SIG-M5 treated with dmso at 0.1 percent for 504 hours (cell line): ENCODE measurements around the gene DTNBP1.

Experiments
- DNase-seq: peaks from one replicate; lab custom pipeline; 2025; ENCODE audit not compliant: unreplicated experiment; lab: John Stamatoyannopoulos, UW

DTNBP1 gene

DNA sequence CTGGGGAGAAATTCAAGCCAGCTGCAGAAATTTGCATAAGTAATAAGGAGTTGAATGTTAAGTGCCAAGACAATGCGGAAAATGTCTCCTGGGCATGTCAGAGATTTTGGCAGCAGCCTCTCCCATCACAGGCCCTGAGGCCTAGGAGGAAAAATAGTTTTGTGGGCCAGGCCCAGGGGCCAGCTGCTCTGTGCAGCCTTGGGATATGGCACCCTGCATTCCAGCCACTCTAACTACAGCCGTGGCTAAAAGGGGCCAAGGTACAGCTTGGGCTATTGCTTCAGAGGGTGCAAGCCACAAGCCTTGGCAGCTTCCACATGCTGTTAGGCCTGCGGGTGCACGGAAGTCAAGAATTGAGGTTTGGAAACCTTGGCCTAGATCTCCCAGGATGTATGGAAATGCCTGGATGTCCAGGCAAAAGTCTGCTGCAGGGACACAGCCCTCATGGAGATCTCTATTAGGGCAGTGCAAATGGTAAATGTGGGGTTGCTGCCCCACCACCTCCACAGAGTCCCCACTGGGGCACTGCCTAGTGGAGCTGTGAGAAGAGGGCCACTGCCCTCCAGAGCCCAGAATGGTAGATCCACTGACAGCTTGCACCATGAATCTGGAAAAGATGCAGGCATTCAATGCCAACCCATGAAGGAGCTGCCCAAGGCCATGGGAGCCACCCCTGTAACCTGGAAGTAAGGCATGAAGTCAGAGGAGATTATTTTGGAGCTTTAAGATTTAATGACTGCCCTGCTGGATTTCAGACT, 126.5 kb downstream of the DTNBP1 start:
- DNase-seq = no peak

DNA sequence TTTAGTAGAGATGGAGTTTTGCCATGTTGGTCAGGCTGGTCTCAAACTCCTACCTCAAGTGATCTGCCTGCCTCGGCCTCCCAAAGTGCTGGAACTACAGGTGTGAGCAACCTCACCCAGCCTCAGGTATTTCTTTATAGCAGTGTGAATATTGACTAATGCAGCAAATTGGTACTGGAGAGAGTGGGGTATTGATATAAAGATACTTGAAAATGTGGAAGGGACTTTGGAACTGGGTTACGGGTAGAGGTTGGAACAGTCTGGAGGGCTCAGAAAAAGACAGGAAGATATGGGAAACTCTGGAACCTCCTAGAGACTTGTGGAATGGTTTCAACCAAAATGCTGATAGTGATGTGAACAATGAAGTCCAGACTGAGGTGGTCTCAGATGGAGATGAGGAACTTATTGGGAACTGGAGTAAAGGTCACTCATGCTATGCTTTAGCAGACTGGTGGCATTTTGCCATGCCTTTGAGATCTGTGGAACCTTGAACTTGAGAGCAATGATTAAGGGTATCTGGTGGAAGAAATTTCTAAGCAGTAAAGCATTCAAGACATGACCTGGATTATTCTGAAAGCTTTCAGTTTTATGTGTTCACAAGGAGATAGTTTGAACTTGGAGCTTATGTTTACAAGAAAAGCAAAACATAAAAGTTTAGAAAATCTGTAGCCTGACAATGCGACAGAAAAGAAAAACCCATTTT, 127.2 kb downstream of the DTNBP1 start:
- DNase-seq = no peak

DNA sequence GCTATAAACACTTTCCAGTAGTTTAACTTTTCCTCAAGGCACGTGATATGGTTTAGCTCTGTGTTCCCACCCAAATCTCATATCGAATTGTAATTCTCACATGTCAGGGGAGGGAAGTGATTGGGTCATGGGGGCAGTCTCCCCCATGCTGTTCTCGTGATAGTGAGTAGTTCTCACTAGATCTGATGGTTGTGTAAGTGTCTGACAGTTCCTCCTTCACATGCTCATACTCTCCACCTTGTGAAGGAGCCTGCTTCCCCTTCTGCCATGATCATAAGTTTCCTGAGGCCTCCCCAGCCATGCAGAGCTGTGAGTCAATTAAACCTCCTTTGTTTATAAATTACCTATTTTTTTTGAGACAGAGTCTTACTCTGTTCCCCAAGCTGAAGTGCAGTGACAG, 127.9 kb downstream of the DTNBP1 start:
- peak; percentile 79 for DNase-seq

DNA sequence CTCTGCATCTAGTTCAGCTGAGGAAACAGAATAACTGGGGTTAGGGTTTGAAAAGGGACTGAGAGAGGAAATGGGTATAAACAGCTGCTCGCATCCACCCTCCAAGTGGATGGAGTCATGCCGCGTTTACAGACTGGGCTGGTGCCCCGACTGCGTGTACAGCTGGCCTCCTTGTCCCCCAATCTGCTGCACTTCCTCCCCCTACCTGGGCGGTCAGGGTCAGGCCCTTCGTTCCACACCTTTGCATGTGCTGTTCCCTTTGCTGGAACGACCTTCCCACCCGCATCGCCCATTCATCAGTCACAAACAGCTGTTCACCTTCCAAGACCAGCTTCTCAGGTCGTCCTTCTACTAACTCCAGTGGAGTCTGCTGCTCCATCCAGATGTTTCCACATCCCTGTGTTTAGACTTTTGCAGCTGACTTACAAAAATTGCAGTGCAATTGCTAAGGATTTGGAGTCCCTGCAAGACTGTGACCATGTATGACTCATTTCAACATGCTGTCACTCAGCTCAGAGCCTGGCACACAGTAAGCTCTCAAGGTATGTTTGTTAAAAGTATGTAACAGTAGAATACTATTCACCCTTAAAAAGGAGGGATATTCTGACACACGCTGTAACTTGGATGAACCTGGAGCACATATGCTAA, 129.3 kb downstream of the DTNBP1 start:
- DNase-seq = no peak

DNA sequence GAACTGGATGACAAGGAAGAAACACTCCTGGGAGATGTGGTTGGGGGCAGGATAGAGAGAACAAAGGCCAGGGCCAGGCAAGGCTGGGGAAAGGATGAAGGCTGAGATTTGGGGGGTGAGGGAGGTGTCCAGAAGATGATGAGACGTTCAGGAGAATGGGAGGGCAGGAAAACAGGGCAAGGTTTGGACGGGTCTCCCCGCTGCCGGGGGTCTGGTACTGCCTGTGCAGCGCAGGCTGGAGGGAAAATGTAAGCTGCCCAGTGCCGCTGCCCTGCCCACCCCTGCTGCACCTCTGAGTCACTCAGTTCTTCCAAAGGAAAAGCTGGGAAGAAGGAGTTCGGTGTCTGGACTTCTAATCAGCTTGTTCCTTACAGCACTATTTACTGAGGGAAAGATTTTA, 130.9 kb downstream of the DTNBP1 start:
- no peak for DNase-seq

DNA sequence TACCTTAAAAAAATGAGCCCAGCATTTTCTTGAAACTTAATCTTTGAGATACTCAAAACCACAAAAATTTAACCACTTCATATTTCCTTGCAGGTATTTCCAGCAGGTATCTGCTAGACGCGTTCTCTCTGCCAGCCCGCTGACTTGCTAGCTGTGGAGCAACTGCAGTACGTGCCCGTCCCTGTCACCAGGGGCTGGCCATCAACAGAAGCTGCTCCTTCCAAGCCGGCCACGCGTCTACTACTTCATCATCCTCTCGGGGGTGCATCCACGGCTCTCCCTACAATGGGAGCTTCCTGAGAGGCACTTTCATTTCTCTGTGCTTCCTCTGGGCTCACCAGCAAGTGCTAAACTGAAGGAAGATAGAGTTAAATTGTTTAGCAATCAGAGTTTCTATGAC, 132.4 kb downstream of the DTNBP1 start:
- no peak for DNase-seq

DNA sequence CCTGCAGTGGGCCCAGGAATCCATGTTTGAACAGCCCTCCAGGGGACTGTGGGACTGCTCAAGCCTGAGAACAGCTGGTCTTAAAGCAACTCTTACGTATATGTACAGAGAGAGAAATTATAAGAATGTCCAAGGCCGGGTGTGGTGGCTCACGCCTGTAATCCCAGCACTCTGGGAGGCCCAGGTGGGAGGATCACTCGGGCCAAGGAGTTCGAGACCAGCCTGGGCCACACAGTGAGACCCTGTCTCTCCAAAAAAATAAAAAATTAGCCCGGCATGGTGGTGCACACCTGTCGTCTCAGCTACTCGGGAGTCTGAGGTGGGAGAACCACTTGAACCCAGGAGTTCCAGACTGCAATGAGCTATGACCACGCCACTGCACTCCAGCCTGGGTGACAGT, 134.0 kb downstream of the DTNBP1 start:
- no peak for DNase-seq

DNA sequence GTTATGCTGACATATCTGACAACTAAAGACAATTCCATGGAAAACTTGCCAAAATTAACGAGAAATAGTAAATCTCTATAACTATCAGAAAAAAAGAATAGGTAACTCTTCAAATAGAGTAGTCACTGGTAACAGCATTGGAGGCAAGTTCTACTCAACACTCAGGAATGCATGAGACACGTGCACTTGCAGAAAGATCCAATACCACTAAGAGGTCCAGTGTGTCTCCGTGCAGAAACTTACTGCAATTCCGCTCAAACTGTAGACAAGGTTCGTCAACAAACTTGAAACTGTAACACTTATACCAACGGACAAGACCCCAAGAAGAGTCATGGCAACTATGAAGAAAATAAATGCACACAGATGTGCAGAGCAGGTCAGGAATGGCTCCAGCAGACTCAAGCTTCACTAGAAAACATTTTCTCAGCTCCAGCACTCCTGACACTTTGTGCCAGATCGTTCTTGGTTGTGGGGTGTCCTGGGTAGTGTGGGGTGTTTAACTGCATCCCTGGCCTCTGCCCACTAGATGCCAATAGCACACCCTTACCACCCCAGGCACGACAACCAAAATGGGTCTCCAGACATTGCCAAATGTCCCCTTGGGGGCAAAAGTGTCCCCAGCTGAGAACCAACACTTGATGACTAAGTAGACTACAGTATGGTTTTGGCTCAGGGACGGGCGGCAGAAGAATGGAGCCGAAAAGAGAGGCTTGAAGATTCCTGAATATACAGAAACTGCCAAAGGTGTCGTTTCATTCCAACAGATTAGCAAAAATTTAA, 134.8 kb downstream of the DTNBP1 start:
- DNase-seq = no peak

DNA sequence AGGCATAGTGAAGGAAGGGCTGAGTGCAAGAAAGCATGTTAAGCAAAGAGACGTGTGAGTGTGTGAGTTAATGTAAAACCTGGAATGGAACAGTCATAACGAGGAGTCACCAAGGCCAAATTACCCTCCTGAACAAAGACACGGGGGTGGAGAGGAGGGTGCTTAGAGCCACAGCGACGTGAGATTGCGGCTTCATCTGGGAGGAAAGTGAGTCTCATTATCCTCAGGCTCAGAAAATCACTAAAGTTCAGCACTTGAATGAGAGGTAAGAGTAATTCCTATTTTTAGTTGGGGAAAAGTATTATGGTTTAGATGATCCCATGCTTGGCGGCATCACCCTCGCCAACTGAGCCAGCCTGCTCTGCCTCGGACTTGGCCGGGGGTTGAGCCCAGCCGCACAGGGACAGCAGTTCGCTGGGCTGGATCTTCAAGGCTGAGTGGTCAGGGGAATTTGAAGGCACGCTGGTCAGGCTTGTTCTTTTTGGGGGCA, 136.6 kb downstream of the DTNBP1 start:
- no peak for DNase-seq

DNA sequence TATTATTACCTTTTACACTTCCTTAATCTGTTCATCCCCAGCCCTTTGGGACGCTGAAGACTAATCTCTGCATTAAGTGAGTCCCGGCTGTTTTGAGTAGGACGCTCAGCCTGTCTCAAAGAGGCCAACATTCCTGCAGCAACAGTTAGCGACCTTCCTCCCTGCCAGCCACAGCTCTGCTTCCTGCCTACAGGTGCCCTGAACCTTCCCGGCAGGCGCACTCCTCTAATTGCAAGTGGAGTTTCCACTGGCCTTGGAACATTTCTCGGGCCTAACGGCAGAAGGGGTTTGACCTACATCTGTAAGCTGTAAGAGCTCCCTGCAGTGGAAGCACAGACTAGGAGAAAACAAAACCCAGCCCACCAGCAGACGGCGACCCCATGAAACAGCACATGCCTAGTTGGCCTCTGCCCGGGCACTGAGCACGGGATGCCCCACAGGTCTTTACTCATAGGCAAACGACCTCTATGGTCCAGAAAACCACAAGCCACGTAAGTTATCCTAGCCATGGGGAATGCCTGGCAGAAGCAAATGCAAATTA, 137.9 kb downstream of the DTNBP1 start:
- DNase-seq = no peak

DNA sequence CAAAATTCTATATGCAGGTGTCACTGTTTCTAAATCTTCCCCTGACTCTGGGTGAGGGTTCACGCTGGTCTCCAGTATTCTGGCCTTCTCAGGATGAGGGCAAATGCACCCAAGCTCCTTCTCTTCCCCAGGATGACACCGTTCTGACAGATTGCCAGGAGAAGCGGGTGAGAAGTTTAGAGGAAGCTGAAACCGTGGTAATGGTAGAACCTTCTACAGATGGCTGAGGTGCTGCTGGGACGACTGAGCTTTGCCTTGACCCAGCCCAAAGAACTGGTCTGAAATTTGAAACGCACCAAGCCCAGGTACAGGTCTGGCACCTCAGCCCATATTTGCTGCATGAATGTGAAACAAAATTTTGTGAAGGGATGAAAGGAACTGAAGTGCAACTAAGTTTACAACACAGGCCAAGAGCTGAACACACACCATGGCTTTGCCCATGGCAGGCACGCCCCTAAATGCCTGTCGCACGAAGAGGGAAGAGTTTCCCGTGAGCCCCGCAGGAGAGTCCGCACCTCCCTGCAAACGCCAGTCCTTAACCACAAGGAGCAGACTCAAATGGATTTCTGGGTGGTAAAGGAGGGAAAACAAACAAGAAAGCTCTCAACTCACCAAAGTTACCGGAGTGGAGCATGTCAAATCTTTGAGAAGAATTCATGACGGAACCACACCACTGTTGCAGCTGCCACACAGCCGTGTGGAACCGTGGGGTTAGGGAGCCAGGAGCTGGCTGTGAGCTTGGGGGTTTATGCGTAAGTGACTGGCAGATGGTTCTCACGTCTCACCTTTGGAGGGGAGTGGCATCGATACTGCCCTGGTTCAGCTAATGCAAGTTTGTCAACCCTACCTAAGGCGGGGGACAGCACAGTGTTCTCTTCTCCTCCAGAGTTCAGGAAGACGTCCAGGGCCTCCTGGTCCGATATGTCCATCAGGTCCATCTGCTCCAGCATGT, 138.9 kb downstream of the DTNBP1 start:
- DNase-seq = no peak

DNA sequence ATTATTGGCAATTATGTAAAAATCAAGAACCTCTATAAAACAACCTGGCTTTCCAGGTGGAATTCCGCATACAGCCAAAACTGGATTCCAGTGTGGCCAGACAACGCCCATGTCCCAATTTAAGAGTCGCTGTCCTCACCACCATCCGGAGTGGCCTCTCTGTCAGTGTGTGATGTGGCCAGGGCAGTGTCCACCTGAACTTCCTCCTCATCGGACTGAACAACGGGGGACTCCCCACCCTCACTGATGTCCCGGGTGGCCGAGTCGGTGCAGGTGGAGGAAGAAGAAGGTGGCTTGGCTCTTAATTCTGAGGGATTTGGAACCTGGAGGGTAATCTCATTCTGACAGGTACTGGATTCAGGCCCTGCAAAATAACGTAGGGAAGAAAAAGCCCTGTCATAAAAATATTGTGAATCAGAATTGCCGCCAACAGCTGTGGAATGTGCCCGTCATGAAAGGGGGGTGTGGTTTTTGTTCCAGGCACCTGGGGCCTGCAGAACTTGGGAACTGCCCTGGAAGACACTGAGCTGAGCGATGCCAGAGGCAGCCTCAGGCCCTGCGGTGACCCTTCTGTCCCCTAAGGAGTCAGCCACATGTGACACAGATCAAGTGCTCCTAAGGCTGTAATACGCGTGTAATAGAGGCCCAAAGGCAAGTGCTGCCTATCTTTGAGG, 139.8 kb downstream of the DTNBP1 start:
- no peak for DNase-seq

DNA sequence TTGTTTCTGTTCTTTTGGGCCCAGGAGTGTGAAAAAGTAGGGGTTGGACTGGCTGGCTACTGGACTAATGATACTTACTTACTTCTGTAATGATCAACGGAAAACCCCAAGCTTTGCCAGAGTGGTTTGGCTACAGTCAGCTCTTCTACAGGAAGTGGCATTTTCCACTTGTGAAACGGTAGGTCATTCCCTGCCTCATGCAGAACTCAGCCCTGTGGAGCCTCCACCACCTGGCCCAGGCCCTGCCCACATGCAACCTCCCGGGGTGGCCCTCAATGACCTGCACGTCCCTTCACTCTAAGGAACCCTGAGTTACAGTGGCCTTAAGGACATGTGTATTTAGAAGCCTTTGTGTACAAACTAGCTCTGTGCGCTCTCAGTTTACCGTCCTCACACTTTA, 140.4 kb downstream of the DTNBP1 start:
- no peak for DNase-seq

DNA sequence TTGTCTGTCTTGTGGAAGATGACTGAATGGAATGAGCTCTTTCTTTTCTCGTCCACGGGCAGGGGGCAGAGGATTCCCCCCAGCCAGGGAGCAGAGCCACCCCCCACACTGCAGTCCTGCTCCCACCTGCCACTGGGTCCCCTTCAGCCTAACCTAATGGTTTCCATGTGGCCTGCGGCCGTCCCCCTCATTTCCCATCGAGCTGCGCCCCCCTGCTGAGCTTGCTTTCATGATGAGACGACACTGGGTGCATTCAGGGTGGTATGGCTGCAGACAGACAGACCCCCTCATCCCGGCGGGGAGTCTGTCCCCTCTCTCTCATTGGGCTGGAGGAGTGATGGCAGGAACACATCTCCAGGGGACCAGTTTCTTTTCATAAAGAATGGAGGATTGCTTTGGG, 140.8 kb downstream of the DTNBP1 start:
- no peak for DNase-seq

DNA sequence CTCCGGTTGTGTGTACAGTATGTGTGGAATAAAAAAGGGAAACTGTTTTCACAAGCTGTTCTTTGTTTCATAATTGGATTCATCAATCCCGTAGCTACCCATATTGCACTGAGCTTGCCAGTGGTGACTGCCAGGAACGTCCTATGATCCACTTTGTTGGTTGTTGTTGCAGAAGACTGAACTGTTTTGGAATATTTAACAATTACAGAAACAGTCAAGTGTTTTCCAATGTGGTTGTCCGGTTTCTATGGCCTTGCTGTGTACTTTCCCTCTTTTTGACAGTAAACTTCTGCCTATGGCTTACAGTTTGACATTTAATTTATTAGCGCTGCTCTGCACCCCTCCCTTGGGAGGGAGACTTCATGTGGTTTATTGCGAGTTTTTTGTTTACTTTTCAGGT, 141.2 kb downstream of the DTNBP1 start:
- no peak for DNase-seq

DNA sequence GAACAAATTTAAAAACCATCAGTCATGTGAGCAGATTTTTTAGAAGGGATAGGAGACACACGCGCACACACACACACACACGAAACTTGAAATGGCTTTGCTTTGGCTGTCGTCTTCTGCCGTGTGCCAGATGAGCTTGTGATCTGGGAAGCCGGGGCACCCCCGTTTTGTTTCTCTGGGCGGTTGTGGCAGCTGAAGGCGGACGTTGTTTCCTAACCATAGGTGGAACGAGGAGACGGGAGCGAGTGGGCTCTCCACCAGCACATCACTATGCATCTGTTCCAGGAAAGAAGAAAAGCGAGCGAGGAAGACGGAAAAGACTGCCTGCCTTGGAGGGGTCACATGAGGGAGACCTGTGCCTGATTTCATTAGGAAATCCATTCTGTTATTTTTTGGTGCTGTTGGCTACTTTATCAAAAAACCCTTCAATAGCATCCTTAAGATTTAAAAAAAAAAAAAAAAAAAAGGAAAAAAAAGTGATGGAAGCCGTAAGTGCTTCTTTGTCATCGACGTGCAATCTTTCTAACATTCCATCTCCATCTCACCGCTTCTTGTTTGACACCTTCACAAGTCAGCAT, 142.1 kb downstream of the DTNBP1 start:
- no peak for DNase-seq

DNA sequence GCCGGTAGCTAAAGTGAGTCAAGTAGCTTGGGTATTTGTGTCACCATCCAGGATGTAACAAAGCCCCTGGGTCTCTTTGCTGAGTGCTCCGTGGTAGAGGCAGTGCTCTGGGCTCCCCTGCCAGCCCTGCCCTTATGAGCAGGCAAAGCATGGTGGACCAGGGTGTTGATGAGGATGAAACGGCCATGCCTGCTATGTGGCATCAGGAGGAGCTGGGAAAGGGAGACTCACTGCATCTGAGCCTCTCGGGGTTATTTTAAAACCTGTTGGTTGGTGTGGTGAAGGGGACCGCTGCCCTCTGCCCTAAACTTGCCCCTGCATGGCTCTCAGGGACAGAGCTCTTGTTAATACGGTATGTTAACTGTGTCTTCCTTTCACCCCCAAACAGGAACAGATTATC, 143.1 kb downstream of the DTNBP1 start:
- DNase-seq = no peak

DNA sequence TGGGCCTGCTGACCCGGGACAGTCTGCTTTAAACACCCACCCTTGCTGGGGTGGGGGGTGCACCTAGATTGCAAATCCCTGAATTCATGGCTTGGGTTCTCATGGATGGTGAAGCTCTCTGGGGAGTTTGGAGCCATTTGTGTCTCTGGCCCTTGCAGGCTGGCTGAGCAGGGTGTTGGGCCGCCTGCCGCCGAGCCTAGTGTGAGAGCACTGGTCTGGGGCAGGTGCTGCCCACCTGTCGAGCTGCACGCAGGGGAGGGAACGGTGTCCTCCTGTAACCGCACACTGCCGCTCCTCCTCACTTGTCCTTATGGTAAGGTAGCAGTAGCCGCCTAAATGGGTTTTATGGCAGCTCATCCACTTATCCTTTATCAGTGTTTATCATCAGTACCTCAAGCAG, 143.9 kb downstream of the DTNBP1 start:
- DNase-seq = no peak

DNA sequence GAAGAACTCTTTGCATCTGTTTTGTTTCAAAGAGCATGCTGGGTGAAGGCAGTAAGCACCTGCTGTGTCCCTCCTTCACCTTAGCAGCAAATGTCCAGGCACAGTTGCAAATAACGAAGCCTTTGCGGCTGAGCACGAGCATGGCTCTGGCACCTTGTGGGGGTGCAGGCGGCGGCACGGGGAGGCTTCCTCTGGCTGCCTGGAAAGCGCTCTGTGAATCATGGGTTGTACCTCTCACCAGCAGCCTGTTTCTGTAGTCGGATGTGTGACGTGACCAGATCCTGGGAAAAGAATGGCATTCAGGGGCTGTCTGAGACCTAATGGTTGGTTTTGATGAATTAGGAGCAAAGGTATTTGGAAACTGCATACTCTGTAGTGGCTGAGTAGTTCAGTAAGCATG, 144.8 kb downstream of the DTNBP1 start:
- no peak for DNase-seq
